ENCODE data around the gene PRKCB.

PRKCB gene

GRCh38 chr16:24253192-24253591 lies 417.4 kb downstream of the PRKCB start:
- DNase-seq (ENCODE audit: low read depth), result peak; percentile 7

GRCh38 chr16:24255456-24256371 lies 419.9 kb downstream of the PRKCB start, which contains the start of gene CACNG3:
TSS of gene CACNG3 (plus strand) at chr16:24256335. CDS start at chr16:24256755, 420 bp downstream.
- peak; percentile 6 for DNase-seq (ENCODE audit: low read depth)

GRCh38 chr16:24257958-24258357 lies 422.2 kb downstream of the PRKCB start:
- DNase-seq (ENCODE audit: low read depth), result no peak

GRCh38 chr16:24258791-24259190 lies 423.0 kb downstream of the PRKCB start:
- no peak for DNase-seq (ENCODE audit: low read depth)

- DNase-seq (ENCODE audit: low read depth), result no peak
These were observed 427.0 kb downstream of the PRKCB start for GRCh38 chr16:24262816-24263215.

Data from activated gamma-delta T cell treated with anti-CD3 and anti-CD28 coated beads, Interleukin-2, amount 50 U/mL, for 16 hours (primary cell).